H1 (cell line): ENCODE results near the gene CPXM2. TPM values are rescaled to one million over a fixed set of nuclear protein-coding genes. Genes with fewer than 3 reads are reported as not detected.

Experiments
- CTCF ChIA-PET: fragments of 300-600 bp; sonication (Branson Sonifier 250); formaldehyde crosslinking; loops from one replicate; lab custom pipeline; 2021; ENCODE audit not compliant: partially characterized antibody; lab: Charles Lee
- POLR2A ChIA-PET: fragments of 300-600 bp; sonication (Branson Sonifier 250); formaldehyde crosslinking; loops from one replicate; lab custom pipeline; 2021; ENCODE audit warnings: inconsistent platforms; ENCODE audit not compliant: partially characterized antibody; lab: Charles Lee
- DNase-seq, 2 experiments: peaks; one replicate each; pipeline versions ENCODE4 v3.0.0 to v3.0.0-alpha.2; 2010 to 2022; ENCODE audit warnings: low spot score in 2 of 2, low read depth in 1 of 2, mixed read lengths in 1 of 2
- FAIRE-seq: peaks from 2 replicates; lab custom pipeline; 2011; peaks lifted over from hg19 to GRCh38; lab: Jason Lieb, UNC
- H2AFZ ChIP-seq: 2 replicates; pipeline ENCODE4 v1.8.1; 2012; ENCODE audit warnings: low read length, inconsistent platforms
- H2AK5ac ChIP-seq: 2 replicates; pipeline ENCODE4 v1.6.1; 2013; ENCODE audit warnings: low read depth, low read length
- H2BK120ac ChIP-seq: replicated peaks from 2 replicates; pipeline ENCODE3; 2013; ENCODE audit warnings: low read depth, low read length, inconsistent platforms
- H2BK12ac ChIP-seq: 2 replicates; pipeline ENCODE4 v1.6.1; 2013; ENCODE audit warnings: low read depth, low read length
- H2BK15ac ChIP-seq: 2 replicates; pipeline ENCODE4 v1.6.1; 2013; ENCODE audit warnings: low read length
- H2BK20ac ChIP-seq: 2 replicates; pipeline ENCODE4 v1.6.1; 2013; ENCODE audit warnings: low read length
- H2BK5ac ChIP-seq: 2 replicates; pipeline ENCODE4 v1.6.1; 2013; ENCODE audit warnings: low read depth, low read length
- H3K14ac ChIP-seq: 2 replicates; pipeline ENCODE4 v1.6.1; 2013; ENCODE audit warnings: inconsistent platforms; ENCODE audit not compliant: insufficient read length
- H3K18ac ChIP-seq: 2 replicates; pipeline ENCODE4 v1.6.1; 2013; ENCODE audit warnings: low read length; ENCODE audit errors: extremely low read depth
- H3K23ac ChIP-seq: 2 replicates; pipeline ENCODE4 v1.6.1; 2013; ENCODE audit warnings: inconsistent platforms; ENCODE audit not compliant: insufficient read length
- H3K23me2 ChIP-seq: 2 replicates; pipeline ENCODE4 v1.6.1; 2013; ENCODE audit warnings: low read depth, low read length
- H3K27ac ChIP-seq: 2 replicates; pipeline ENCODE4 v1.6.1; 2011; ENCODE audit warnings: low read depth, low read length, inconsistent platforms
- H3K27me3 ChIP-seq, 4 experiments: replicated peaks in 1 of 4; 1 replicate in 1 of 4; 2 replicates in 3 of 4; pipeline versions ENCODE4 v1.6.1 to v1.8.1; 2011 to 2013; ENCODE audit warnings: low read length in 3 of 4, mild to moderate bottlenecking in 3 of 4, inconsistent platforms in 2 of 4, mixed read lengths in 2 of 4, moderate library complexity in 1 of 4; ENCODE audit not compliant: control insufficient read depth in 3 of 4, insufficient read depth in 3 of 4; ENCODE audit errors: extremely low read depth in 1 of 4
- H3K36me3 ChIP-seq, 4 experiments: 2 replicates each; pipeline versions ENCODE4 v1.6.1 to v1.8.1; 2011 to 2013; ENCODE audit warnings: mild to moderate bottlenecking in 4 of 4, low read length in 3 of 4, moderate library complexity in 2 of 4, control low read depth in 1 of 4, inconsistent platforms in 1 of 4; ENCODE audit not compliant: insufficient read depth in 4 of 4, control insufficient read depth in 2 of 4
- H3K4ac ChIP-seq: replicated peaks from 2 replicates; pipeline ENCODE3; 2013; ENCODE audit warnings: low read length, low read depth, mixed read lengths, inconsistent platforms; ENCODE audit not compliant: insufficient read length
- H3K4me1 ChIP-seq, 4 experiments: replicated peaks in 1 of 4; 1 replicate in 1 of 4; 2 replicates in 3 of 4; pipeline versions ENCODE4 v1.6.1 to v1.8.1; 2011 to 2013; ENCODE audit warnings: low read length in 3 of 4, inconsistent platforms in 2 of 4, mixed read lengths in 1 of 4; ENCODE audit not compliant: insufficient read depth in 4 of 4, control insufficient read depth in 3 of 4
- H3K4me2 ChIP-seq, 2 experiments: 2 replicates each; pipeline versions ENCODE4 v1.6.1 to v1.8.1; 2011 to 2013; ENCODE audit warnings: low read depth in 2 of 2, low read length in 2 of 2, control low read depth in 1 of 2, inconsistent platforms in 1 of 2, mild to moderate bottlenecking in 1 of 2; ENCODE audit not compliant: insufficient read depth in 1 of 2
- H3K4me3 ChIP-seq, 4 experiments: fragments of 200-600, 300-600 bp in 1 of 4; sonication (generic), shearing (Covaris generic), sonication (Bioruptor Twin) in 1 of 4; 2 replicates each; pipeline versions ENCODE4 v1.5.1 to v1.8.1; 2011 to 2016; ENCODE audit warnings: low read length in 4 of 4, low read depth in 3 of 4, control low read depth in 2 of 4, inconsistent platforms in 2 of 4, mild to moderate bottlenecking in 2 of 4, mixed read lengths in 1 of 4, moderate library complexity in 1 of 4; ENCODE audit not compliant: insufficient read depth in 2 of 4; ENCODE audit errors: extremely low read depth in 1 of 4
- H3K56ac ChIP-seq: replicated peaks from 2 replicates; pipeline ENCODE3; 2013; ENCODE audit warnings: low read depth, mild to moderate bottlenecking, mixed read lengths, low read length, inconsistent platforms; ENCODE audit not compliant: insufficient read length
- H3K79me1 ChIP-seq: 2 replicates; pipeline ENCODE4 v1.6.1; 2013; ENCODE audit warnings: low read depth, low read length, control low read depth
- H3K79me2 ChIP-seq, 2 experiments: 2 replicates each; pipeline versions ENCODE4 v1.6.1 to v1.8.1; 2012 to 2013; ENCODE audit warnings: low read length in 2 of 2, mild to moderate bottlenecking in 2 of 2, inconsistent platforms in 1 of 2; ENCODE audit not compliant: insufficient read depth in 2 of 2, control insufficient read depth in 1 of 2
- H3K9ac ChIP-seq, 4 experiments: replicated peaks in 1 of 4; 1 replicate in 1 of 4; 2 replicates in 3 of 4; pipeline versions ENCODE4 v1.6.1 to v1.8.1; 2011 to 2013; ENCODE audit warnings: low read depth in 3 of 4, low read length in 3 of 4, control low read depth in 2 of 4, mild to moderate bottlenecking in 2 of 4, moderate library complexity in 2 of 4, inconsistent platforms in 1 of 4; ENCODE audit errors: extremely low read depth in 1 of 4
- H3K9me3 ChIP-seq, 2 experiments: 2 replicates each; pipeline versions ENCODE4 v1.6.1 to v1.8.1; 2012 to 2013; ENCODE audit warnings: mild to moderate bottlenecking in 2 of 2, moderate library complexity in 2 of 2, control low read depth in 1 of 2, inconsistent platforms in 1 of 2, low read depth in 1 of 2, low read length in 1 of 2, mixed read lengths in 1 of 2; ENCODE audit not compliant: insufficient read depth in 2 of 2
- H4K20me1 ChIP-seq, 2 experiments: replicated peaks in 1 of 2; 2 replicates each; pipeline versions ENCODE3 to v1.8.1; 2011 to 2013; ENCODE audit warnings: inconsistent platforms in 2 of 2, low read length in 2 of 2, mild to moderate bottlenecking in 1 of 2; ENCODE audit not compliant: insufficient read depth in 2 of 2, control insufficient read depth in 1 of 2
- H4K5ac ChIP-seq: 2 replicates; pipeline ENCODE4 v1.6.1; 2013; ENCODE audit warnings: low read length, low read depth, mixed read lengths, inconsistent platforms; ENCODE audit not compliant: insufficient read length
- H4K8ac ChIP-seq: 2 replicates; pipeline ENCODE4 v1.8.0; 2013; ENCODE audit warnings: mild to moderate bottlenecking, moderate library complexity, low read length, inconsistent platforms; ENCODE audit not compliant: insufficient read depth; ENCODE audit errors: extremely low read depth
- H4K91ac ChIP-seq: replicated peaks from 2 replicates; pipeline ENCODE3; 2013; ENCODE audit warnings: low read length, mixed read lengths, inconsistent platforms; ENCODE audit not compliant: insufficient read length
- ATF2 ChIP-seq: IDR thresholded peaks from 2 replicates; pipeline ENCODE4 v1.6.1; 2012; ENCODE audit warnings: low read length, inconsistent platforms
- CEBPB ChIP-seq: IDR thresholded peaks from 2 replicates; pipeline ENCODE4 v1.6.1; 2012; ENCODE audit warnings: low read depth, low read length
- CHD1 ChIP-seq: IDR thresholded peaks from 2 replicates; pipeline ENCODE4 v1.6.1; 2012; ENCODE audit warnings: low read depth, low read length, improper control_type of control experiment
- CTBP2 ChIP-seq: IDR thresholded peaks from 2 replicates; pipeline ENCODE4 v1.7.0; 2011; ENCODE audit warnings: borderline replicate concordance, mild to moderate bottlenecking, moderate library complexity, mixed read lengths, low read length; ENCODE audit not compliant: insufficient read depth, insufficient read length
- NRF1 ChIP-seq: IDR thresholded peaks from 2 replicates; pipeline ENCODE4 v1.6.1; 2011; ENCODE audit warnings: mild to moderate bottlenecking, low read depth, low read length, improper control_type of control experiment
- POLR2AphosphoS5 ChIP-seq: IDR thresholded peaks from 2 replicates; pipeline ENCODE4 v1.6.1; 2011; ENCODE audit warnings: low read depth, low read length
- RAD21 ChIP-seq, 2 experiments: IDR thresholded peaks in 1 of 2; conservative IDR thresholded peaks in 1 of 2; 2 replicates each; pipeline ENCODE4 v1.6.1; 2011; ENCODE audit warnings: low read depth in 2 of 2, low read length in 2 of 2, improper control_type of control experiment in 1 of 2, inconsistent platforms in 1 of 2, mild to moderate bottlenecking in 1 of 2, moderate library complexity in 1 of 2
- SAP30 ChIP-seq: fragments of 300-600 bp; sonication (generic); IDR thresholded peaks from 2 replicates; pipeline ENCODE4 v1.7.1; 2012; ENCODE audit warnings: low read length, moderate library complexity, mild to moderate bottlenecking, inconsistent platforms; ENCODE audit not compliant: insufficient read depth, insufficient replicate concordance
- SP1 ChIP-seq: IDR thresholded peaks from 2 replicates; pipeline ENCODE4 v1.6.1; 2011; ENCODE audit warnings: low read depth, low read length
- SP2 ChIP-seq: IDR thresholded peaks from 2 replicates; pipeline ENCODE4 v1.6.1; 2012; ENCODE audit warnings: mild to moderate bottlenecking, low read length, inconsistent platforms
- TAF1 ChIP-seq: IDR thresholded peaks from 2 replicates; pipeline ENCODE4 v1.6.1; 2011; ENCODE audit warnings: mild to moderate bottlenecking, low read depth, low read length
- WGBS, 2 experiments: shearing (Covaris generic) in 1 of 2; methylation state at CpG; one replicate each; pipeline versions ENCODE4 v1.1.6 to v1.1.7; 2013 to 2015; ENCODE audit warnings: low lambda C conversion rate in 2 of 2, mixed read lengths in 2 of 2, inconsistent platforms in 1 of 2, low coverage in 1 of 2, missing lambda C conversion rate in 1 of 2; ENCODE audit not compliant: insufficient replicate concordance in 2 of 2, insufficient coverage in 1 of 2, insufficient read length in 1 of 2; ENCODE audit errors: extremely low coverage in 1 of 2, missing lambda C conversion rate in 1 of 2; 5-methylcytosine and 5-hydroxymethylcytosine counted together
- polyA plus RNA-seq, 7 experiments: library from polyadenylated mRNA; depleted of rRNA in 3 of 7; stranded (reverse) in 5 of 7; unstranded in 2 of 7; fragments of >200 nt in 5 of 7; fragments of 200-250 nt in 2 of 7; gene quantifications; 1 replicate in 5 of 7; 2 replicates in 1 of 7; 4 replicates in 1 of 7; pipeline versions ENCODE4 v1.2.1 to v1.2.3, GENCODE V29; 2011 to 2013; ENCODE audit warnings: missing spikeins in 2 of 7, mixed read lengths in 2 of 7
- total RNA-seq: library from RNA; stranded (reverse); fragmentation: NEBNext Ultra II Directional; extraction: Animal tissue kit (Norgen Biotek cat#: 25700); gene quantifications from 2 replicates; pipeline ENCODE4 v1.2.1, GENCODE V29; 2021

CPXM2 gene
- total and polyA plus RNA-seq, 2 of the 8 experiments (the other 6 are each of a cell fraction or from before 2014, with no cell fraction given) = 2.4 to 2.9 TPM

- no peak overlapping the region for H2BK120ac ChIP-seq
- H4K20me1 ChIP-seq = peaks cover 0 to 2% of the 10 kb centered on the region in 2 experiments
- FAIRE-seq (no peak), DNase-seq (no peak)
- H3K4me1 ChIP-seq = peaks cover 0 to 10% (median 1%) of the 10 kb centered on the region in 4 experiments; a peak in 4 of 7 replicates
- no peak overlapping the region for H3K23ac ChIP-seq
- no peaks in the 10 kb centered on the region for H3K79me2 ChIP-seq
- no peaks in the 10 kb centered on the region for H3K9me3 ChIP-seq
- H3K14ac ChIP-seq = no peak overlapping the region
- H2BK5ac ChIP-seq = no peak overlapping the region
- H3K27ac ChIP-seq = no peak overlapping the region
- no peak overlapping the region for H2BK20ac ChIP-seq
- no peak overlapping the region for H2BK12ac ChIP-seq
- no peaks in the 10 kb centered on the region for H3K23me2 ChIP-seq
- H2AK5ac ChIP-seq = no peak overlapping the region
- CTCF ChIA-PET = interaction anchor here (1.3 to 1.8 kb wide), 2 partner anchors 11 to 161 kb away, joined by 3 to 4 read pairs; no protein-coding TSS in a partner anchor
- no peaks in the 10 kb centered on the region for H3K36me3 ChIP-seq
- no peaks in the 10 kb centered on the region for H3K79me1 ChIP-seq
- H3K27me3 ChIP-seq = no peaks in the 10 kb centered on the region
- H3K56ac ChIP-seq = no peak overlapping the region
- H4K91ac ChIP-seq = peak overlapping the region; percentile 20
- H4K8ac ChIP-seq = peak overlapping the region; percentile 72
- H3K4ac ChIP-seq = no peak overlapping the region
- H2AFZ ChIP-seq = no peak overlapping the region
- no peak overlapping the region for H3K4me2 ChIP-seq
- no peak overlapping the region for H3K18ac ChIP-seq
- WGBS, 2 experiments = 81% methylated on average over 13 of the region's 13 CpGs; no CpG with 5 or more reads in 1 of the 2 experiments
- H2BK15ac ChIP-seq = no peak overlapping the region
- no peak overlapping the region for H4K5ac ChIP-seq
- H3K4me3 ChIP-seq = no peak overlapping the region
- POLR2A ChIA-PET = no interaction called here
- no peak overlapping the region for H3K9ac ChIP-seq
- TF ChIP-seq ATF2 = no peak
- no peak for TF ChIP-seq SAP30
- TF ChIP-seq RAD21 (IDR thresholded peaks at IDR 0.05 in 1 of 2, conservative IDR thresholded peaks at IDR 0.05 in 1 of 2; ENCODE audit: low read depth in 2 of 2, low read length in 2 of 2) = no peak
- no peak for TF ChIP-seq CHD1
- TF ChIP-seq SP2 = no peak
- TF ChIP-seq NRF1 = no peak
- TF ChIP-seq CEBPB = no peak
- no peak for TF ChIP-seq SP1
- TF ChIP-seq TAF1 = no peak
- TF ChIP-seq POLR2AphosphoS5 = no peak
- TF ChIP-seq CTBP2 = no peak
These were observed 148.0 kb downstream of the CPXM2 start for GRCh38 chr10:123743441-123744223.
